Panc1 (cell line): ENCODE data around the gene PDE1A.

Experiments used
- CTCF ChIP-seq: fragments of 450-650 bp; IDR thresholded peaks from 2 replicates; pipeline ENCODE4 v1.5.1; 2017; ENCODE audit warnings: mild to moderate bottlenecking
- POLR2AphosphoS5 ChIP-seq: IDR thresholded peaks from 2 replicates; pipeline ENCODE4 v1.6.1; 2012; ENCODE audit warnings: mild to moderate bottlenecking, low read depth, low read length, moderate library complexity
- TCF7L2 ChIP-seq: IDR thresholded peaks from 2 replicates; pipeline ENCODE4 v1.6.1; 2011; ENCODE audit warnings: mild to moderate bottlenecking, low read depth, low read length, inconsistent platforms

DNA sequence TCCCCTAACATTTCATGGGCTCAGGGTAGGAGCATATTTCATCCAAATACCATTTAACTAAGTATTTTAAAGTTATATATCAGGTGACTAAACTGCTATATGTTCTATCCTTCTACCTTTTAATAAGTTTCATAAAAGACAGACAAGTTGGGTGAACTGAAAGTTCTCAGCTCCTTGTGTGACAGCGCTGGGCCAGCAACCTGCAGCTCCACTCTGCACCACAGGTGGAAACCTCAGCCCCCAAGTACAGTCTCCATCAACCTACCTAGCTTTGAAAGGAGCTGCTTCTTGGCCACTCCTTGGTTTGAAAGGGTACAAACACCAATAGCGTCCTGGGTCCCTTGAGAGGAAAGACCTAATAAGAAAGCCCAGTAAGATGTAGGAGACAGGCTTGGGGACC, 177.9 kb downstream of the PDE1A start:
- TF ChIP-seq CTCF (no peak), TCF7L2 (no peak), POLR2AphosphoS5 (no peak)
